Kidney tubule cell (primary cell): ENCODE measurements around the gene RUNX3.

Source experiments
- DNase-seq: peaks from one replicate; pipeline ENCODE4 v3.0.0-alpha.2; 2018; ENCODE audit warnings: low spot score

Gene RUNX3

DNA sequence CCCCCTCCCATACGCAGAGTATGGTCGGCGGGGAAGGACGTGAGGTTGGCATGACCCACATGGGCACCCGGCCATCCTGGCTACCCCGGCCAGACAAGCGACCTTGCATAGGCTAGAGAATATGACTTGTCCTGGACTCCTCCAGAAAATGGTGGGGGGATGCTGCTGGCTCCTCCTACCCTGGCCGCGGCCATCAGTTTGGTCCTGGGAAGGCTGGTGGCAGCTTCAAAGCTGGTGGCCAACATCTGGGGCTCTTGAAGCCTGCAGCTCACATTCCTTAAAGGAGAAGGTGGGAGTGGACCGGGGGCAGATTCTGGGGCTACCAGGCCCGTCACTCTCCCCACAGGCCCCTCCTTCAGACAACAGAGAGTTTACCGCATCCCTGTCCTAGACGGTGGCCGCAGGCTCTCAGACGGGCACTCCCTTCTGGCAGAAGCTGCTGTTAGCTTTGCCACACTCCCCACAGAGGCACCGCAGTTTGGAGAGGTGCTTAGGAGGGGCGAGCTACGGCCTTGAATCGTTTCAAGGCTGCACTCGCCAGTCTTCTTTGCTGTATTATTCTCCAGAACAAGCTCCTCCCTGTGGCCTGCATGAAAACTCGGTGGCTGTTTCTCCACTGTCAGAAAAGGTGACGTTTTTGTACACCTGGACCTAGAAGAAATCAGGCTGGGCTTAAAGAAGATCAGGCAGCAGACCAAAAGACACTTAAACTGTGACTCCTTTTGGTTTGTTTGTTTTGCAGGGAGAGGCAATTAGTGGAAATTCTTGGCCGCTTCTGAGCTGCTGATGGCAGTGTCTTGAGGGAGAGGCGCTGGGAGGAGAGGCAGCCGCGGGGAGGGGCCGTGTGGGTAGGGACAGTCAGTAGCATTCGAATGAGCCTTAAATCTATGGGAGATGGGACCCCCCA is 68.0 kb downstream of the RUNX3 start:
- no peak for DNase-seq

DNA sequence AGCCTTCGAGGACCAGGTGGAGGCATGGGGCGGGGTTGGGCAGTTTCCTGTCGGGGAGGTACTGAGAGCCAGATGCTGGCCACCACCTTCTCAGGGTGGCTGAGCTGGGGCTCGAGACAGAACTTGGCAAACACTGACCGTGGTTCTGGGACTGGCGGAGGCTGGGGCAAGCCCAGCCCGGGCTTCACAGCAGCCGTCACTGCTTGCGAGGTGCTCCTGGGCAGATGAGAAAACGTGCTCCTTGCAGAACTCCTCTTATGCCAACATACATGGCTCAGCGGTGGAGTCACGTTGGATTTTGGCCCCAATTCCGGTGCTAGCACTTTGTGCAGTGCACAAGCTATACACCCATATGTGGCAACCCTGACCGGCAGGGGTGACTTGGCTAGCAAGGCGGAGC is 69.2 kb downstream of the RUNX3 start:
- no peak for DNase-seq

DNA sequence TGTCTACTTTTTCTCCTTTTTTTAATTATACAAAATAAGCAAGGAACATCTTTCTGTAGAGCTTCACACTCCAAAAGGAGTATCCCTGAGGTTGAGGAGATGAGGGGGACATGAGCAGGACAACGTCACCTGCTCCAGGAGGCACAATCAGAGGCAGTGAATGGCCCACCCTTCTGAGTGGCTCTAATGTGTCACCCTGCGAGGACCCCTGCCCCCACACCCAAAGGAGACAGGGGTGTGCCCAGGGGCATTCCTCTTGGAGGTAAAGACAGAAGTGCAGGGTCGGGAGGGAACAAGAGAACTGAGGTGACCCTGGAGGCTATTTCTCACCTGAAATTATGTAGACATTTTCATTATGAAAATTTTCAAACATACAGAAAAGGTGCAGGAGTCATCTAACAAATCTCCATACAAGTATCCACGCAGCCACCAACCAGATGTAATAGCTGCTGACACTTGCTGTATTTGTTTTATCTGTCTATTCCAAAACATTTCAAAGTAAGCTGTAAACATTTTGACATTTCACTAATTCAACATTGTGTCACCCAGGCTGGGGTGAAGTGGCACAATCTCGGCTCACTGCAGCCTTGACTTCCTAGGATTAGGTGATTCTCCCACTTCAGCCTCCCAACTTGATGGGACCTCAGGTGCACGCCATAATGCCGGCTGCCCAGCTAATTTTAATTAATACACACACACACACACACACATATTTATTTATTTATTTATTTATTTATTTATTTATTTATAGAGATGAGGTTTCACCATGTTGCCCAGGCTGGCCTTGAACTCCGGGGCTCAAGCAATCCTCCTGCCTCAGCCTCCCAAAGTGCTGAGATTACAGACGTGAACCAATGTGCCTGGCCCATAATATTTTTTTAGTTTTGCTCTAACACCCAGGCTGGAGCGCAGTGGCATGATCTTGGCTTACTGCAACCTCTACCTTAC is 70.7 kb downstream of the RUNX3 start:
- no peak for DNase-seq

DNA sequence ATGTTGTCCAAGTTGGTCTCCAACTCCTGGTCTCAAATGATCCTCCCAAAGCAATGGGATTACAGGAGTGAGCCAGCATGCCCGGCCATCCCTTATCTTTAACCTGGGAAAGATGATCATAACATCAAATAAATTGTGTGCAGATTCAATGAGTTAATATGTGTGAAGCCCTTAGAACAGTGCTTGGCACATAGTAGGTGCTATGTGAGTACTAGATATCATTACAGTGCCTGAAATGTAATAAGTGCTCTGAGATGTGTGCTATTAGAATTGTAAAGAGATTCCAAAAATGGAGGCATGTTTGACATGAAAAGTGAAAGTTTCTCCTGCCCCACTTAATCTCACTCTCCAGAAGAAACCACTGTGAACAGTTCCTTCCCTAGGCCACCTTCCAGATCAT is 71.8 kb downstream of the RUNX3 start:
- no peak for DNase-seq

DNA sequence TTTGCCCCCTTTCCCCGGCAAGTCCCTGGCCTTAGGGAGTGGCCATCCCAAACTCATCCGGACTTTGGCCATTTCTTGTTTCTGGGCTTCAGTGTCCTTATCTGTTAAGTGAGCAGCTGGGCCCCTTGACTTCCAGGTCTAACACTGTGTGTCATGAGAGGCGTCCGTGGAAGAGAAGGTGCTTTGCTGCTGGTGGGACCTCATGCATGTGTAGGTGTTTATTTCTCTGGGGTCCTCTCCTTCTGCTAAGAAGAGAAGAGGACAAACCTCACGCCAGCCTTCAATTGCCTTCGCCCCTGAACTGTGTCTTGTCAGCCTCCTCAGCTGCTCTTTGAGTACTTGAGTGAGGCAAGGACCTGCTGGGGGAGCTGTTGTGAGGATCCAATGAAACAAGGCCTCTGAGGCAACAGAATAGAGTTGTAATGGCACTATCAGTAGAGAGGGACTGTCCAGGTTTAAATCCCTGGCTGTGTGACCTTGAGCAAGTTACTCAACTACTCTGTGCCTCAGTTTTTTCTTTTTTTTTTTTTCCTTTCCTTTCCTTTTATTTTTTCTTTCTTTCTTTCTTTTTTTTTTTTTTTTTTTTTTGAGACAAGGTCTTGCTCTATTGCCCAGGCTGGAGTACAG is 72.5 kb downstream of the RUNX3 start:
- DNase-seq = no peak

DNA sequence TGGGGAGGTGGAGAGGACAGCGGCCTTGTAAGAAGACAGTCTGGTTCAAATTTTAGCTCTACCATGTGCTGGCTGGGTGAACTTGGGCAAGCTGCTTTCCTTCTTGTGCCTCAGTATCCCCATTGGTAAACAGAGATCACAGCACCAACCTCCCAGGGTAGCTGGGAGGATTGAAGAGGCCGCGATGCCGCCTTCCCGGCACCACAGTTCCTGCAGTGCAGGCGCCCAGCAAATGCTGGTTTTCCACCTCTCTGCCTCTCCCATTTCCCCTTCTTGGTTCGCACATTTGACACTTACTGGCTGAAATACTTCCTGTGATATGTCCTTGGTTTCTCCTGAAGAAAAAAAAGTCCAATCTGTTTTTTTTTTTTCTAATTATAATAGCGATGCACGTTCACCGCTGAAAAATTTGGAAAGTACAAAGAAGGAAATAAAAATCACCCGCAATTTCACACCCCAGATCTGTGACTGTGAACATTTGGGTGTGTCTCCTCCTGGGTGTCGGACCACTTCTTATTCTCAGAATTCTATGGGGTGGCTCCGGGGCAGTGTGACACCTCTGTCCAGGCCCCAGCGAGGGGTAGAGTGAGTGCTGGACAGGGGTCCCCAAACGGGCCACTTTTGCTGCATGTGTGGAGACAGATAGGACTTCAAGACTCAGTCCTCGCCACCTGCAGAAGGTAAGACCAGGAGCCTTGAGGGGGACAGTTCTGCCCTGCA is 73.1 kb downstream of the RUNX3 start:
- no peak for DNase-seq

DNA sequence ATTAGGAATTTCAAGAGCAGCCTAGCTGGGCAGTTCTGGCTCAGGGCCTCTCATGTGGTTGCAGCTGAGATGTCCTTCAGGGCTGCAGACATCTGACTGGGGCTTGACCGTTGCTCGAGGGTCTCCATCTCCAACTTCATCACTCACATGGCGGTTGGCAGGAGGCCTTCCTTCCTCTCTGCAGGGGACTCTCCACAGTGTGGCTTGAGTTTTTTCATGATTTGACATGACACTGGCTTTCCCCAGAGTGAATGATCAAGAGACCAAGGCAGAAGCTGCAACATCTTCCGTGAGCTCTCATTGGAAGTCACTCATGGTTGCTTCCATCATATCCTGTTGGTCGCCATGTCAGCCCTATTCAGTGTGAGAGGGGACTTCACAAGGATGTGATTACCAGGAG is 74.6 kb downstream of the RUNX3 start:
- no peak for DNase-seq

DNA sequence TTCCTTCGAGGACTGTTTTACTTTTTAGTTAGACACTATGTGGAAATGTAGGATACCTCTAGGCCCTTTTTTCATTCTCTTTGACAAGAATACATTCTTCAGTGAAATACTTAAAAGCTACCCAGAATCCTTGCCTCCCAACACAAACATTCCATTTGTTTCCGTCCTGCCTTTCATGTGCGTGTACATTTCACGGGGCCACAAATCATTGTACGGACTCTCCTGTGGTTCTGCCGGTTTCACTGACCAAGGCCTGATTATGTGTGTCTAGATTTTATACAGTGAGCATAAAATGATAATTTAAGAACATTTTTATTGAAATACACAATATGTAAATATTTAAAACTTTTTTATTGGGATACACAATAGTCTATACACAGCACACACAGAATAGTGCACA is 76.4 kb downstream of the RUNX3 start:
- DNase-seq = no peak

DNA sequence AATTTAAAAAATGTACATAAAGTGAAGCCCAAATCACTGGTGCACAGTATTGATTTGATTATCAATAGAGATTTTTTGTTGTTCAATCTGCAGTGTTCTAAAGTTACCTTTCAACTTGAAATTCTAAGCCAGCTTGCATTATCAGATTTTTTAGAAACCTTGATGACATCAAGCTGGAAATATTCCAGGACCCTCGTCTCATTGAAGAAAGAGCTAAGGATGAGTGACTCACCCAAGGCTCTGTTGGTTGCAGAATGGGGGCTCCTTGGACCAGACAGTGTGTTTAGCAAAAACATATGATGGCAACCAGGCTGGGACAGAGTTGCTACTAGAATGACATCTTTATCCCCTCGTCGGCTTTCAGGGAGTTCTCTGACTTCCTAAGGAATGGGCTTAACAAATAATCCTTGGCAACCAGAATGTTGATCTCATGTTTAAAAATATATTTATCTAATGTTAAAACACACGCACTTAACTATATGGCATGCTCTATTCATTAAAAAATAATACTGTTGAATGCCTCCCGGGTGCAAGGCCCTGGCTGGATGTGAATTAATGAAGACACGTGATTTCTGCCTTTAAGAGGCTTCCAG is 79.7 kb downstream of the RUNX3 start:
- peak; percentile 19 for DNase-seq

DNA sequence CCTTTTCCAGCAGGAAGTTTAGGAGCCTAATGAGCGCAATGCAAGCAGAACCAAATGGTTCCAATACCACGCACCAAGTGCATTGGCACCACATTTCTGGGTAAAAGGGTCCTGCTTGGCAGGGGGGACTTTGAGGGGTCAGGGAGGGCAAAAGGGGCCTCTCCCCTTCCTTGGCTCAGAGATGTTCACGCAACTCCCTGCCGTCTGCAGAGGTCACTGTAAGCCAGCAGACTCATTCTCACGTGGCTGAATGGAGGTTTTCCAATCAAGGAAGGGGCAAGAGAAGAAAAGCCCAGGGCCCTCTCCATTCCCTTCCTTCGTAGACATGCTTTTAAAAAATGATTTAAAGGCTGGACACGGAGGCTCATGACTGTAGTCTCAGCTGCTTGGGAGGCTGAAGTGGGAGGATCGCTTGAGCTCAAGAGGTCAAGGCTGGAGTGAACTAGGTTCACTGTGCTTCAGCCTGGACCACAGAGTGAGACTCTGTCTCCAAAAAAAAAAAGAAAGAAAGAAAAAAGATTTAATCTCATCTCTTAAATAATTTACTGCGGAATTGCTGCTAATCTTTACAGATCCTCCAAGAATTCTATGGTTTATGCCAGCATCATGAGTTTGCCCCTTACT is 80.3 kb downstream of the RUNX3 start:
- DNase-seq = no peak
